OCI-LY3 (cell line): ENCODE measurements around the gene EML3.
"Not testable (repeated sequence)": the region's sequence is repeated elsewhere in the genome, so short reads cannot be mapped to it uniquely, and the experiment has no call there.

ENCODE experiments used
- CTCF ChIP-seq: fragments of 200-600, 300-600 bp; sonication (generic); IDR thresholded peaks from 2 replicates; pipeline ENCODE4 v1.5.1; 2014; ENCODE audit warnings: antibody characterized with exemption, low read length, low read depth
- EZH2phosphoT487 ChIP-seq: fragments of 200-600 bp; shearing (Covaris generic); IDR thresholded peaks from 2 replicates; pipeline ENCODE4 v1.6.1; 2018; ENCODE audit warnings: antibody characterized with exemption, mixed run types, low read depth

GRCh38 chr11:62650283-62650682, 37.7 kb upstream of the EML3 start:
- not testable (repeated sequence) for TF ChIP-seq CTCF, EZH2phosphoT487
